GM19452 (cell line): ENCODE results near the gene NIBAN1.
"Not testable (repeated sequence)": the region's sequence is repeated elsewhere in the genome, so short reads cannot be mapped to it uniquely, and the experiment has no call there.

Source experiments
- ATAC-seq: cut with Tn5 transposase; IDR thresholded peaks from one replicate; pipeline ENCODE4 v1.9.1; 2021; ENCODE audit not compliant: unreplicated experiment

The NIBAN1 gene

DNA sequence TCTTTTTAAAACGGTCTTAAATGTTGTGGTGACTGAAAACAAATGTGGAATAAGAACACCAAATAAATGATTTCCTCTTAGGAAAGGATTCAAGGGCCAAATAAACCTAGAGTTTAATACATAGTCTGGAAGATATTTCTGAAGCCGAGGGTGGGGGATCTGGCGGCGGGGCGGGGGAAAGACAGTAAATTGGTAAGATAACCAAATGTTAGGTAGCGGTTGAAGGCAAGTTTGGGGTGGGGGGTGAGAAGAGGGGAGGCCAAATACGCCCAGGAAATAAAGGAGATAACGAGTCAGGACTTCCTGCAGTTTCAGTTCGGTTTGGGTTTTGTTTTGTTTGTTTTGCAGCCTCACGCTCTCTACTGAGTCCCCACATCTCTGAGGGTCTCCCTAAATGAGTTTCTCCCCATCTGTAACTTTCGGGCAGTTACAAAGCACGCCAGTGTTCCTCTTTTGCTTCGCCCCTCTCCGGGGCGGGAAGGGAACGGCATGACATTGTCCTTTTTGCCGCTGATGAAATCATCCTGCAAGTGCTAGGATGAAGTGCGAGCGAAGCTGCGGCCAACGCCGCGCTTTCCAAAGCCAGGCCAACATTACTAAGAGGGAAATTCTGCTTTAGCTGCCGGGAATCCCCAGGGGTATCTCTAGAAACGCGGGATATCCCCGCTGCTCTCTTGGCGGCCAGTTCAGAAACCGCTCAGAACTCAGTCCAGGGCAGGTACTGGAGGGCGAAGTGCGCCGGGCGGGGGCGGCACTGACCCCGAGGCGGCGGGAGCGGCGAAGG is 844 bp downstream of the NIBAN1 start:
- peak; percentile 57 for ATAC-seq

DNA sequence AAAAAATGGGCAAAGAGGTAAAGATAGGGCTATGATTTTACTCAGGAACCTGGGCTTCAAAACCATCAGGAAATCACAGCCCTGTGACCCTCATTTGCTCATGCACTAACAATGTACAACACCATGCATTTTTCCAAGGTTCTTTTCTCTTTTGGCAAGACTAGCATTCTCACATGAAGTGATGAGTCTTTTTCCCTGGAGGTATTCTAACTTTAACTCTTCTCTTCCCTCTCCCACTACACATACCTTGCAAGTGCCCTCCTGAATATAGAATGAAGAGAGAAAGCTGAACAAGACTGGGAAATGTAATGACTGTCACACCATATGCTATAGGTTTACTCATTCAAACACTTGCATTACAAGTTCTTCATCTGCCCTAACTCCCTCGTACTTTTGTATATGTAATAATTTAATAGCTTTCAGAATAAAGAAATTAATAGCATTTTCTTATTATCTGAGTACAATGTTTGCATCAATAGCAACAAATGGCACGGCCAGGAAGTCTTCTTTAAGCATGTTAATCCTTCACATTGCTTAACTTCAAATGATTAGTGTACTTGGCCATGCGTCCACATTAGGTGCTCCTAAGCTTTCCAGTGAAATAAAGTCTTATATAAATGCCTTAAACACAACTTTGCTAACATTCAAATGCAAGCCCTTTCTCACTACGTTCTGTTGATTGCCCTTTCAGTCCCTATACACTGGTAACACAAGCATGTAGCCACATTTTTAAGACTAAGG is 1.8 kb downstream of the NIBAN1 start:
- ATAC-seq = no peak

GRCh38 chr1:184971522-184972265 is 2.6 kb downstream of the NIBAN1 start:
- no peak for ATAC-seq

DNA sequence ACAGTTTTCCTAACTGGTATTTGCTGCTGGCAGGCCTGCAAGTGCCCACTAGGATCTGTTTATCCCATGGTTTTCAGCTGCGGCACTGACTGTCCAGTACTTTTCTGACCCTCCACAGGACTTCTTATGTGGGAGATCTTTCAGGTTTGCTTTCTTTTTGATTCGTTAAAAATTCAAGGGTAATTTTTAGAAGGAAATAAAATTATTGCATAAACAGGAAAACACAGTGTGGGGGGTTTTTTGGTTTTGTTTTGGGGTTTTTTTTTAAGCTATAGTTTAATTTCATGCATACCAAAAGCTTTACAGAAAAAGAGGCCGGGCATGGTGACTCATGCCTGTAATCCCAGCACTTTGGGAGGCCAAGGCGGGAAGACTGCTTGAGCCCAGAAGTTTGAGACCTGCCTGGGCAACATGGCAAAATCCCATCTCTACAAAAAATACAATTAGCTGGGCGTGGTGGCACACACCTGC is 3.6 kb downstream of the NIBAN1 start:
- no peak for ATAC-seq

DNA sequence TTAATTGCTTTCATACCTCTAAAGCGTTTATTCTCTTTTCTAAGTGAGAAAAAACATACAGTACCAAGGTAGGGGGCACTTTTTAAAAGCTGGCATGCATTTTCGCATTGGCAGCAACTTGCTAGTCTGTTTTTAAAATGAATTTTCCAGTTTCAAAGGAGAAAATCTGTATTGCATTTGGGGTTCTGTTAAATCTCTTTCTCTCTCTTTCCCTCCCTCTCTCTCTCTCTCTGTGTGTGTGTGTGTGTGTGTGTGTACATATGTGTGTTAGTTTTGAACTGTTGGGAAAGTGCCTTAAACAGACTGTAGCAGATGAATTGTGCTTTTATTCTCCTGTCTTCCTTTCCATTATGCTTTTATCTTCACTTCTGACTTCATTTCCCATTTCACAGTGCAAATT is 7.3 kb downstream of the NIBAN1 start:
- ATAC-seq = no peak

DNA sequence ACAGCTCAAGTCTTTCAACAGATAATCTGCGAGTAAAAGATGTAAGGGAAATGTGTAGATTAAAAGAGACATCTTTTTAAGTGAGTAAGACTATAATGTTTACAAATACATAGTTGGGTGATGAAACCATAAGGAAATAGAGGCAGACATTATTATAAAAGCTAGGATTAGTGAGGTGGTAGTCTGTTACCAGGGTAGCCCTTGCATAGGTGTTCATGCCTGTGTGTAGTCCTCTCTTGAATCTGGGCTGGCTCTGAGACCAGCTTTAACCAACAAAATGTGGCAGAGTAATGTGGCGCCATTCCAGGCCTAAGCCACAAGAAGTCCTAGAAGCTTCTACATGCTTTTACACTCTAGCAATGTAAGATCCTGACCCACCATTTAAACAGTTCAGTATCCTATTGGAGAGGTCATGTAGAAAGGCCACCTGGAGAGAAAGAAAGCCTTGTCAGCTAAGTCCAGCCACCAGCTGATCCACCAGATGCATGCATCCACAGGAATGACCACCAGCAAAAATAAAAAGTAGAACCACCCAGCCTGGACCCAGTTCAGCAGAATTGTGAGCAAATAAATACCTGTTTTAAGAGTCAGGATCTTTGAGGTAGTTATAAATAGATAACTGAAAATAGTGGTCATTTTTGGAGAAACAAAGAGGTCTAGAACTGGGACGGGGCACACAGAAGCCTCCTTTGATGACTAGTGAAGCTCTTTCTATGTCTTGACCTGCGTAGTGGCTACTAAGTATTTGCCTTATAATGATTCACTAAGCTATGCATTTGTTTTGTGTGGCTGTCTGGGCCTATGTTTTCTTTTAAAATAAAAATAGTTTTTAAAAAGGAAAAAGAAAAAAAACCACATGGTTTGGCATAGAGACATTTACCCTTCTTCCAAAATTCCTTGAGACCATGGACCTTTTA is 8.1 kb downstream of the NIBAN1 start:
- ATAC-seq = no peak

GRCh38 chr1:184965439-184965838 is 8.9 kb downstream of the NIBAN1 start:
- no peak for ATAC-seq

- no peak for ATAC-seq
Observed at GRCh38 chr1:184959626-184960025, 14.7 kb downstream of the NIBAN1 start.

DNA sequence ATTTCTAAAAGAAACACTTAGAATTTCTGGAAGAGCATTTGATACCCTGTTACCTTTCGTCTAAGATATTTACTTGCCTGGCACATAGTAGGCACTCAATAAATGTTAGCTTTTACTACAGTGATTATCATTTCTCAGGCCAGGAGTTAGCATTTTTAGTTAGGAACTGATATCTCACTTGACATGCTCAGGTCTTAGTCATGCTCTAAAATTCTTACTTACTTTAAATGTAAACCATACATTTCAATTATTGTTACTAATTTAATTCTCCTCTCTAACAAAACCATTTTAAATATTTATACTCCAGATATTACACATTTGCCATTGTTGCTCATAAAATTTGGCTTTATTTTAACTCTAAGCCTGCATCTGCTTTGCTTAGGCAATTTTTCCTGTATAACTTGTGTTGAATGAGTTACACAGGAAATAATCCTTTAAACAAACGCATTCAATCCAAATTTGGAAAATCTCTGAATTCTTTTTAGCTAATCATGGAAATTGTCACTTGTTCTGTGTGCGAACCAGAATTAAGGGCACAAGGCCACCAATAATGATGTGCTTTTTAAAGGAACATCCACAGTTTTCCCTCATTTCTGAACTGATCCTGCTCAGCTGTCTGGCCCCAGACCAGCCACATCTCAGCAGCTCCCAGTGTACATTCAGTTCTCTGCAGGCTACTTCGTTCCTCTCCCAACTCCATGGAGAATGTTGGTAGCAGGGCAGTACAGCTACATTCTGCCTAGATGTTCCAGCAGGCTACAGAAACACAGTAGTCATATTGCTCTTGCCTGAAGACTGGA is 15.6 kb downstream of the NIBAN1 start:
- ATAC-seq = no peak

- ATAC-seq = not testable (repeated sequence)
Observed at GRCh38 chr1:184957901-184958300, 16.4 kb downstream of the NIBAN1 start.

DNA sequence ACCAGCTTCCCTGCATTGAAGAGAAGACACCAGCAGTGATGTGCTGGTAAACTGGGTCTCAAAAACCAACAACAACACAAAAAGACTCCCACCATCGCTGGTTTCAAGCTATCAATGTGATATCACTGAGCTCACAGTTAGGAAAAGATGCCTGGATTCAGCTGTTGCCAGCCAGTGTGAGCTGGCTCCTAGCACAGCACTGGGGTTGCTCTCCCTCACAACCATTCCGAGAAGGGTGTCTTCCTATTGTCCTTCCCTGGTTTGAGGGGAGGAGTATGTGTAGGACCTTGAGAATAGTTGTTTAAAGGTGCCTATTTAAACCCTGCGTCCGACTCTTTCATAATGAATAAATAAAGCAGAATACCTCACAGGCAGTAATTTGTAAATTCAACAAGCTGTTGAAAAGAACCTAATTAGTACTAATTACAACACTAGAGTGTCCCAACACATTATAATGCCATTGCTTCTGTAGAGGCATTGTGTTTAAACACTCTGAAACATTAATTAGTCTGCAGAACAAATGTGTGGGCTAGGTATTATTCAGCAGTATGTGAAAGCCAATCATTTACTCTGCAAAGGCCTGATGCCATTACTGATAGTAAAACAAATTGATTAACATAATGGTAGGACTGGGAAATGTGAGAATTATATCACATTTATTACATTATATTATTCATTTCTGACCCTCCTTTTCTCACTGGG is 17.2 kb downstream of the NIBAN1 start:
- no peak for ATAC-seq

- ATAC-seq = no peak
Observed at GRCh38 chr1:184954232-184954995, 19.9 kb downstream of the NIBAN1 start.

DNA sequence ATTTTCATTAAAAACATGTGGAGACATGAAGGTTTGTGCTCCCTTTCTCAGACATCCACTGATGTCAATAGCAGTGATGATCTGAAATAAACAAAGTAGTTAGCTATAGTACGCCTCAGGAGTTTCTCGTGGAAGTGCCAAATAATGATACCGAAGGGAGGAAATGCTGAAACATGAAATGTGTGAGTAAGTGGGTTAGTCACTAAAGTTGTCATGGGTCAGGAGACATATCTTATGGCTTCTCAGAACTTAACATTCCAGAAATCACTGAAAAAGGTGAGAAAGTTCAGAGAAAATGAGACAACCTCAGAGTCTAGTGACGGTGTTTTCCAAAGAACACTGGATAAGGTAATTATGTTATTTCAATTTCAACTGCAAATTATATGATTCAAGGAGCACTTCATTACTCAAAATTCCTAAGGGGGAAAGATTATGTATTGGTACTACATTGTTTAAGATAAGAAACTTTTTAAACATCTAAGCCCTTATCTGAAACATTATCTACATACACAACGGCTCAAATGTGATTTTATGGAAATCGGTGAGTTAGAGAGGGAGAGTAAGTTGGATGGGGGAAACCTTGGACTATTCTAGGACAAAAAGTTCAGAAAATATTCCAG is 20.6 kb downstream of the NIBAN1 start:
- ATAC-seq = no peak

DNA sequence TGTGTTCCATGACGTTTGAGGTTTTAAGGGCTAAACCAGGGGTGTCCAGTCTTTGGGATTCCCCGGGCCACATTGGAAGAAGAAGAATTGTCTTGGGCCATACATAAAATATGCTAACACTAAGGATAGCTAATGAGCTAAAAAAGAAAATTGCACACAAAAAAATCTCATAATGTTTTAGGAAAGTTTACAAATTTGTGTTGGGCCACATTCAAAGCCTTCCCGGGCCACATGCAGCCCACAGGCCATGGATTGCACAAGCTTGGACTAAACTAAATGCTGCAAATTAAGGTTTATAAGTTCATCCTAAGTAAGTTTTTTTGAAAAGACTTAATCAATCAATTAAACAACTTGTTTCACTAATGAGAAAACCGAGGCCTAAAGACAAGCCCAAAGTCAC is 21.9 kb downstream of the NIBAN1 start:
- no peak for ATAC-seq

DNA sequence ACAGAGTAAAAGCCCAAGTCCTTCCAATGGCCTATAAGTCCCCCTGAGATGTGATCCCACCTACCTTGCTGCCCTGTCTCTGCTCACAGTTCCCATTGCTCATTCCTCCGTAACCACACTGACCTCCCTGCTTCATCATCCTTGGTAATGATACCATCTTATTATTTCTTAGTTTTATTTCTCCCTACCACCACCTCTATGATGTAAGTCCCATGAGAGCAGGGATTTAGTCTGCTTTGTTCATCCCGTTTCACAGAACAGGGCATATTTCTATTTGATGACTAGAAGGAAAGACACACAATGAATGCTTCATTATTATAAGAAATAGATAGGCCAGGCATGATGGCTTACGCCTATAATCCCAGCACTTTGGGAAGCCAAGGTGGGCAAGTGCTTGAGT is 22.5 kb downstream of the NIBAN1 start:
- no peak for ATAC-seq

DNA sequence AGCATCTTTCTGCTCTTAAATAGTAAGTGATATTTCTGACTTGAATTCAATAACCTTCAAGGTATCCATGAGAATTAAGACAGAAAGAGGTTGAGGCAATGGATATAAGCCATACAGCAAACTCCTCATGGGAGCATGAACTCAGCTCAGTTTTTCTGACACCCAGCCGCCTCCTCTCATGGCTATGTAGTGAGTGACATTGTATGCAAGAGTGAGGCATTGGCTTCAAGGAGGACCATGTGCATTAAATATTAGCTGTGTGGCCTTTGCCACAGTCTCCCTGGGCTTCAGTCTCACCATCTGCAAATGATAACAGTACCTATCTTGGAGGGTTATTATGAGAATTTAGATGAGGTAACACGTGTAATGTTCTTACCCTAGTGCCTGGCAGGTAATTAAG is 23.4 kb downstream of the NIBAN1 start:
- no peak for ATAC-seq

GRCh38 chr1:184950227-184950626 is 24.1 kb downstream of the NIBAN1 start:
- ATAC-seq = no peak
